ENCODE measurements around the gene TRIM54.
A peak's percentile ranks its signal among the peaks of the same experiment; 100 is the strongest.
"Not testable (repeated sequence)": the region's sequence is repeated elsewhere in the genome, so short reads cannot be mapped to it uniquely, and the experiment has no call there.

The TRIM54 gene

GRCh38 chr2:27262379-27263286 is 19.6 kb upstream of the TRIM54 start, which contains the start of gene SLC30A3:
Gene SLC30A3 (minus strand): TSS chr2:27263047. CDS start chr2:27262906, 141 bp downstream.
- no peak for DNase-seq (ENCODE audit: low read depth, low spot score)
- TF ChIP-seq FOXP2 (optimal IDR thresholded peaks at IDR 0.05; ENCODE audit: control extremely low read depth, extremely low read length, insufficient read depth) (no peak), POLR2AphosphoS5 (IDR thresholded peaks at IDR 0.05; ENCODE audit: borderline replicate concordance, low read depth, low read length) (peak; percentile 68)
- peak within 1 kb of the TSS; percentile 93 for H3K4me3 ChIP-seq
- no peak within 1 kb of the TSS for H3K27ac ChIP-seq
- no peaks in the 10 kb centered on the region for H3K9me3 ChIP-seq (ENCODE audit: low read depth, low read length)
- peak within 1 kb of the TSS; percentile 81 for H3K9ac ChIP-seq (ENCODE audit: insufficient read length)
- no peaks in the 10 kb centered on the region; the same call in 1 of the 2 replicates for H3K36me3 ChIP-seq (ENCODE audit: insufficient read depth, low read length)

GRCh38 chr2:27263287-27264252 is 18.7 kb upstream of the TRIM54 start:
- DNase-seq (ENCODE audit: low read depth, low spot score): no peak
- Histone ChIP-seq H3K36me3 (ENCODE audit: insufficient read depth, low read length) (no peaks in the 10 kb centered on the region), H3K9me3 (ENCODE audit: low read depth, low read length) (no peaks in the 10 kb centered on the region), H3K9ac (ENCODE audit: insufficient read length) (peak overlapping the region; percentile 60), H3K4me3 (peak overlapping the region; percentile 93), H3K27ac (no peak overlapping the region)
- TF ChIP-seq FOXP2 (optimal IDR thresholded peaks at IDR 0.05; ENCODE audit: control extremely low read depth, extremely low read length, insufficient read depth): no peak
- no peak for TF ChIP-seq EZH2 (IDR thresholded peaks at IDR 0.05)
- TF ChIP-seq POLR2AphosphoS5 (IDR thresholded peaks at IDR 0.05; ENCODE audit: borderline replicate concordance, low read depth, low read length): no peak

GRCh38 chr2:27264253-27264752 is 17.9 kb upstream of the TRIM54 start:
- TF ChIP-seq POLR2AphosphoS5 (IDR thresholded peaks at IDR 0.05; ENCODE audit: borderline replicate concordance, low read depth, low read length) (no peak), EZH2 (IDR thresholded peaks at IDR 0.05) (no peak), FOXP2 (optimal IDR thresholded peaks at IDR 0.05; ENCODE audit: control extremely low read depth, extremely low read length, insufficient read depth) (no peak)
- no peak for DNase-seq (ENCODE audit: low read depth, low spot score)
- H3K9me3 ChIP-seq (ENCODE audit: low read depth, low read length): no peaks in the 10 kb centered on the region
- no peaks in the 10 kb centered on the region for H3K36me3 ChIP-seq (ENCODE audit: insufficient read depth, low read length)
- H3K27ac ChIP-seq: no peak overlapping the region
- no peak overlapping the region for H3K9ac ChIP-seq (ENCODE audit: insufficient read length)
- peak overlapping the region; percentile 93 for H3K4me3 ChIP-seq

GRCh38 chr2:27264753-27265535 is 17.3 kb upstream of the TRIM54 start:
- Histone ChIP-seq H3K27ac (no peak overlapping the region), H3K9me3 (ENCODE audit: low read depth, low read length) (no peaks in the 10 kb centered on the region), H3K4me3 (peak overlapping the region; percentile 7; the same call in 1 of the 2 replicates), H3K36me3 (ENCODE audit: insufficient read depth, low read length) (no peaks in the 10 kb centered on the region), H3K9ac (ENCODE audit: insufficient read length) (no peak overlapping the region)
- DNase-seq (ENCODE audit: low read depth, low spot score): no peak
- no peak for TF ChIP-seq EZH2 (IDR thresholded peaks at IDR 0.05)

GRCh38 chr2:27265536-27265870 is 16.7 kb upstream of the TRIM54 start:
- no peak overlapping the region for H3K4me3 ChIP-seq
- no peak for TF ChIP-seq POLR2AphosphoS5 (IDR thresholded peaks at IDR 0.05; ENCODE audit: borderline replicate concordance, low read depth, low read length)
- TF ChIP-seq EZH2 (IDR thresholded peaks at IDR 0.05): no peak
- no peak for TF ChIP-seq FOXP2 (optimal IDR thresholded peaks at IDR 0.05; ENCODE audit: control extremely low read depth, extremely low read length, insufficient read depth)
- no peak overlapping the region for H3K9ac ChIP-seq (ENCODE audit: insufficient read length)

GRCh38 chr2:27268296-27268695 is 13.9 kb upstream of the TRIM54 start:
- not testable (repeated sequence) for H3K9ac ChIP-seq (ENCODE audit: insufficient read length); DNase-seq (ENCODE audit: low read depth, low spot score); H3K9me3 ChIP-seq (ENCODE audit: low read depth, low read length); H3K4me3 ChIP-seq; H3K36me3 ChIP-seq (ENCODE audit: insufficient read depth, low read length); H3K27ac ChIP-seq

More at GRCh38 chr2:27265536-27265870, 16.7 kb upstream of the TRIM54 start:
- Histone ChIP-seq H3K9me3 (ENCODE audit: low read depth, low read length) (no peaks in the 10 kb centered on the region), H3K27ac (no peak overlapping the region), H3K36me3 (ENCODE audit: insufficient read depth, low read length) (no peaks in the 10 kb centered on the region)
- no peak for DNase-seq (ENCODE audit: low read depth, low spot score)

- Histone ChIP-seq H3K9ac (ENCODE audit: insufficient read length) (no peak overlapping the region), H3K36me3 (ENCODE audit: insufficient read depth, low read length) (no peaks in the 10 kb centered on the region), H3K9me3 (ENCODE audit: low read depth, low read length) (no peaks in the 10 kb centered on the region), H3K4me3 (no peak overlapping the region), H3K27ac (no peak overlapping the region)
- TF ChIP-seq FOXP2 (optimal IDR thresholded peaks at IDR 0.05; ENCODE audit: control extremely low read depth, extremely low read length, insufficient read depth): no peak
- no peak for TF ChIP-seq POLR2AphosphoS5 (IDR thresholded peaks at IDR 0.05; ENCODE audit: borderline replicate concordance, low read depth, low read length)
- TF ChIP-seq EZH2 (IDR thresholded peaks at IDR 0.05): no peak
- DNase-seq (ENCODE audit: low read depth, low spot score): no peak
Observed at GRCh38 chr2:27270131-27270530, 12.1 kb upstream of the TRIM54 start.

- no peaks in the 10 kb centered on the region for H3K36me3 ChIP-seq (ENCODE audit: insufficient read depth, low read length)
- DNase-seq (ENCODE audit: low read depth, low spot score): no peak
- H3K9ac ChIP-seq (ENCODE audit: insufficient read length): no peak overlapping the region
- no peaks in the 10 kb centered on the region for H3K9me3 ChIP-seq (ENCODE audit: low read depth, low read length)
- H3K4me3 ChIP-seq: no peak overlapping the region
- TF ChIP-seq FOXP2 (optimal IDR thresholded peaks at IDR 0.05; ENCODE audit: control extremely low read depth, extremely low read length, insufficient read depth) (no peak), EZH2 (IDR thresholded peaks at IDR 0.05) (no peak), POLR2AphosphoS5 (IDR thresholded peaks at IDR 0.05; ENCODE audit: borderline replicate concordance, low read depth, low read length) (no peak)
- H3K27ac ChIP-seq: no peak overlapping the region
Observed at GRCh38 chr2:27270670-27271069, 11.6 kb upstream of the TRIM54 start.

All from SK-N-MC (cell line).